Measurements from ENCODE around the gene TEDC2. TPM values are rescaled to one million over a fixed set of nuclear protein-coding genes. Genes with fewer than 3 reads are reported as not detected.

TEDC2 gene
- total and polyA plus RNA-seq, 7 experiments from 2014 or later, result 0.32 to 16.7 (median 0.62) TPM; not detected in 1

DNA sequence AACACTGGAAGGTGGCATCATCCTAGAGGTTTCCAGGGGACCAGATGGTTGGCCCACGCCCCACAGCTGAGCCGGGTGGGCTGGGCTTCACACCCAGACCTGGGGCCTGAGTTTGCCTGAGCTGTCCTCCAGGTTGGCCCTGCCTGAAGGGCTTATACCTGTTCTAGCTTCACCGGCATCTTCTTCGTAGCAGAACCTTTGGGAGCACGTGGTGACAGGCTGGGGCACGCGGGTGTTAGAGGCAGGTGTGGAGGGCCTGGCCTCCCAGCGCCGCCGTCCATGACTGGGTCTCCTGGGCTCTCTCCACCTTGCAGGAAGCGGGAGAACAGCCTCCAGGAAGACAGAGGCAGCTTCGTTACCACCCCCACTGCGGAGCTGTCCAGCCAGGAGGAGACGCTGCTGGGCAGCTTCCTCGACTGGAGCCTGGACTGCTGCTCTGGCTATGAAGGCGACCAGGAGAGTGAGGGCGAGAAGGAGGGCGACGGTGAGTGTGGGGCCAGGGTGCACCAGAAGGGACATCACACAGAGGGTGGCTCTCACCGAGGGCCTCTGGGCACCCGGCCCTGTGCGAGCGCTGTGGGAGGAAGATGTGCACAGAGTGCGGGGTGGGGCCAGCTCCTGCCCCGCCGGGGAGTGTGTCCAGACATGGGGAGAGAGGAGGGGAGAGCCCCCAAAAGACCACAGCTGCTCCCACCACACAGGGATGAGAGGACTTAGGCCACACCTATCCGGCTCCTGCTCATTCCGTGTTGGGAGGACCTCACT is 4.6 kb upstream of the TEDC2 start:
- Histone ChIP-seq H3K4me1 (ENCODE audit: control insufficient read depth in 2 of 2, insufficient read depth in 2 of 2, low read length in 2 of 2) (peaks cover under 1 to 8% of the 10 kb centered on the region in 2 donors), H3K9me3 (ENCODE audit: control insufficient read depth in 2 of 3, low read length in 3 of 3) (no peaks in the 10 kb centered on the region), H3K27ac (ENCODE audit: low read depth, low read length) (no peak overlapping the region), H3K27me3 (ENCODE audit: control insufficient read depth in 2 of 2, insufficient read depth in 2 of 2, low read length in 2 of 2) (no peaks in the 10 kb centered on the region), H3K36me3 (ENCODE audit: control insufficient read depth in 2 of 3, insufficient read depth in 3 of 3, low read length in 3 of 3) (peaks cover 0 to 8% (median 0%) of the 10 kb centered on the region in 3 experiments), H3K4me3 (ENCODE audit: low read length) (no peak overlapping the region)
- no peak overlapping the region for H3K27ac Mint-ChIP-seq
- no peak for DNase-seq
- no peaks in the 10 kb centered on the region for H3K27me3 Mint-ChIP-seq
- no peak overlapping the region for H3K4me3 Mint-ChIP-seq
- H3K4me1 Mint-ChIP-seq, result peaks cover 4 to 11% (median 5%) of the 10 kb centered on the region in 7 donors
- ChIA-PET POLR2A (no interaction called here), CTCF (no interaction called here)
- H3K9me3 Mint-ChIP-seq, result no peaks in the 10 kb centered on the region
- intact Hi-C loops (cut with micrococcal nuclease), result no loop called here
- peaks cover 0 to 18% (median 5%) of the 10 kb centered on the region in 5 donors for H3K36me3 Mint-ChIP-seq
- no peak for ATAC-seq

DNA sequence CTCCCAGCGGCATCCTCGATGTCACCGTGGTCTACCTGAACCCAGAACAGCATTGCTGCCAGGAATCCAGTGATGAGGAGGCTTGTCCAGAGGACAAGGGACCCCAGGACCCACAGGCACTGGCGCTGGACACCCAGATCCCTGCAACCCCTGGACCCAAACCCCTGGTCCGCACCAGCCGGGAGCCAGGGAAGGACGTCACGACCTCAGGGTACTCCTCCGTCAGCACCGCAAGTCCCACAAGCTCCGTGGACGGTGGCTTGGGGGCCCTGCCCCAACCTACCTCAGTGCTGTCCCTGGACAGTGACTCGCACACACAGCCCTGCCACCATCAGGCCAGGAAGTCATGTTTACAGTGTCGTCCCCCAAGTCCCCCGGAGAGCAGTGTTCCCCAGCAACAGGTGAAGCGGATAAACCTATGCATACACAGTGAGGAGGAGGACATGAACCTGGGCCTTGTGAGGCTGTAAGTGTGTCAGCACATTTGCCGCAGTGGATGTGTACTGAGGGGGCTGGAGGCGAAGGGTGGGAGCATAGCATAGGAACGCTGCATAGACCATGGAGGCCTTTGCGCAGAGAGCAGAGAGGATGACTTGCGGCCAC is 3.3 kb upstream of the TEDC2 start:
- Histone ChIP-seq H3K36me3 (ENCODE audit: control insufficient read depth in 2 of 3, insufficient read depth in 3 of 3, low read length in 3 of 3) (peaks cover 0 to 8% (median 0%) of the 10 kb centered on the region in 3 experiments), H3K9me3 (ENCODE audit: control insufficient read depth in 2 of 3, low read length in 3 of 3) (no peaks in the 10 kb centered on the region), H3K27ac (ENCODE audit: low read depth, low read length) (no peak overlapping the region), H3K4me1 (ENCODE audit: control insufficient read depth in 2 of 2, insufficient read depth in 2 of 2, low read length in 2 of 2) (peaks cover 5 to 8% of the 10 kb centered on the region in 2 donors), H3K27me3 (ENCODE audit: control insufficient read depth in 2 of 2, insufficient read depth in 2 of 2, low read length in 2 of 2) (no peaks in the 10 kb centered on the region), H3K4me3 (ENCODE audit: low read length) (no peak overlapping the region)
- peak overlapping the region in 1 of 9 donors; percentile 14 for H3K27ac Mint-ChIP-seq
- peak overlapping the region in 2 of 10 donors; percentile 21 to 35 for H3K4me3 Mint-ChIP-seq
- ATAC-seq, result no peak
- DNase-seq, result no peak
- POLR2A ChIA-PET, result no interaction called here
- H3K36me3 Mint-ChIP-seq, result peaks cover 0 to 18% (median 5%) of the 10 kb centered on the region in 5 donors
- no peaks in the 10 kb centered on the region for H3K9me3 Mint-ChIP-seq
- intact Hi-C loops (cut with micrococcal nuclease), result no loop called here
- peaks cover 4 to 14% (median 5%) of the 10 kb centered on the region in 7 donors for H3K4me1 Mint-ChIP-seq
- CTCF ChIA-PET, result interaction anchor here (0.6 kb wide), 1 partner anchor 335 kb away, joined by 3 read pairs; no protein-coding TSS in a partner anchor
- H3K27me3 Mint-ChIP-seq, result no peaks in the 10 kb centered on the region

DNA sequence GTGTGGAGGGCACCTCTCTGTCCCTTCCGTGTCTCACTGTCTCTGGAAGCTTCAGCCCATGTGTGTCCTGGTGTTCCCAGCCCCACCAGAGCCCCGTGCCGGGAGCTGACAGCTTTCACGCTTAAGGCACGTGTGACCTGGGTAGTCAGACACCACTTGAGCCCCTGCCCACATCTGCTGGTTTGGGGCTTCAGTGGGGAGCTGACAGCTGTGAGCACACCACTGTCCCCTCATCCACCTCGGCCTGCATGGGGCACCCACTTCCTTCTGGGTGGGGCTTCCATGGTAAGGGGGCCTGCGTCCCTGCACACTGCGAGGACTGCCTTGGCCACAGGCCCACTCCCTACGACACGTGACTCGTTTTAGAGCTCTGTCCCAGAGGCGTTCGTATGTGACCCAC is 2.6 kb upstream of the TEDC2 start:
- POLR2A ChIA-PET, result no interaction called here
- CTCF ChIA-PET, result no interaction called here
- no peaks in the 10 kb centered on the region for H3K9me3 Mint-ChIP-seq

DNA sequence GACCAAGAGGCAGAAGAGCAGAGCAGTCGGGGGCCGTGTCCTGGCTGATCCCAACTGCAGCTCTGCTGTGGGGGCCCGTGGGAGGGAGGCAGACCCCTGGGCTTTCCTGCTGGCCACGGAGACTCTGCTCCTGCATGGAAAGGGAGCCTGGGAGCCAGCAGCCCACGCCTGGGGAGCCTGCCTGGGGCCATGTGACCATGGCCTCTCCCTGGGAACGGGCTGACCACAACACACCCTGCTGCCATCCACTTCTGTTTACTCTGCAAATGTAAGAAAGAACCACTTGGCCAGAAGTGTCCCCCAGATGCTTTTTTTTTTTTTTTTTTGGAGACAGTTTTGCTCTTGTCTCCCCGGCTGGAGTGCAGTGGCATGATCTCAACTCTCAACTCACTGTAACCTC is 2.0 kb upstream of the TEDC2 start:
- intact Hi-C loops (cut with micrococcal nuclease), result no loop called here
- Histone ChIP-seq H3K9me3 (ENCODE audit: control insufficient read depth in 2 of 3, low read length in 3 of 3) (no peaks in the 10 kb centered on the region), H3K27ac (ENCODE audit: low read depth, low read length) (no peak overlapping the region), H3K36me3 (ENCODE audit: control insufficient read depth in 2 of 3, insufficient read depth in 3 of 3, low read length in 3 of 3) (peaks cover 0 to 8% (median 0%) of the 10 kb centered on the region in 3 experiments), H3K4me3 (ENCODE audit: low read length) (no peak overlapping the region), H3K4me1 (ENCODE audit: control insufficient read depth in 2 of 2, insufficient read depth in 2 of 2, low read length in 2 of 2) (peaks cover 5 to 8% of the 10 kb centered on the region in 2 donors), H3K27me3 (ENCODE audit: control insufficient read depth in 2 of 2, insufficient read depth in 2 of 2, low read length in 2 of 2) (no peaks in the 10 kb centered on the region)
- Mint-ChIP-seq H3K4me3 (peak overlapping the region in 1 of 10 donors; percentile 42), H3K27me3 (no peaks in the 10 kb centered on the region), H3K36me3 (peaks cover 0 to 9% (median 5%) of the 10 kb centered on the region in 5 donors), H3K27ac (no peak overlapping the region), H3K4me1 (peaks cover 4 to 14% (median 5%) of the 10 kb centered on the region in 7 donors), H3K9me3 (no peaks in the 10 kb centered on the region)
- ChIA-PET POLR2A (no interaction called here), CTCF (no interaction called here)
- no peak for DNase-seq
- no peak for ATAC-seq

More for the DNA sequence above, 2.6 kb upstream of the TEDC2 start:
- ATAC-seq, result no peak
- H3K27ac ChIP-seq (ENCODE audit: low read depth, low read length), result no peak overlapping the region
- Mint-ChIP-seq H3K4me3 (peak overlapping the region in 2 of 10 donors; percentile 33 to 42), H3K4me1 (peaks cover 4 to 14% (median 5%) of the 10 kb centered on the region in 7 donors), H3K27me3 (no peaks in the 10 kb centered on the region), H3K36me3 (peaks cover 0 to 16% (median 5%) of the 10 kb centered on the region in 5 donors), H3K27ac (peak overlapping the region in 1 of 9 donors; percentile 18)
- no peak for DNase-seq
- H3K9me3 ChIP-seq (ENCODE audit: control insufficient read depth in 2 of 3, low read length in 3 of 3), result no peaks in the 10 kb centered on the region
- no peaks in the 10 kb centered on the region for H3K27me3 ChIP-seq (ENCODE audit: control insufficient read depth in 2 of 2, insufficient read depth in 2 of 2, low read length in 2 of 2)
- H3K4me1 ChIP-seq (ENCODE audit: control insufficient read depth in 2 of 2, insufficient read depth in 2 of 2, low read length in 2 of 2), result peaks cover 5 to 8% of the 10 kb centered on the region in 2 donors
- intact Hi-C loops (cut with micrococcal nuclease), result no loop called here
- no peak overlapping the region for H3K4me3 ChIP-seq (ENCODE audit: low read length)
- H3K36me3 ChIP-seq (ENCODE audit: control insufficient read depth in 2 of 3, insufficient read depth in 3 of 3, low read length in 3 of 3), result peaks cover 0 to 8% (median 0%) of the 10 kb centered on the region in 3 experiments

DNA sequence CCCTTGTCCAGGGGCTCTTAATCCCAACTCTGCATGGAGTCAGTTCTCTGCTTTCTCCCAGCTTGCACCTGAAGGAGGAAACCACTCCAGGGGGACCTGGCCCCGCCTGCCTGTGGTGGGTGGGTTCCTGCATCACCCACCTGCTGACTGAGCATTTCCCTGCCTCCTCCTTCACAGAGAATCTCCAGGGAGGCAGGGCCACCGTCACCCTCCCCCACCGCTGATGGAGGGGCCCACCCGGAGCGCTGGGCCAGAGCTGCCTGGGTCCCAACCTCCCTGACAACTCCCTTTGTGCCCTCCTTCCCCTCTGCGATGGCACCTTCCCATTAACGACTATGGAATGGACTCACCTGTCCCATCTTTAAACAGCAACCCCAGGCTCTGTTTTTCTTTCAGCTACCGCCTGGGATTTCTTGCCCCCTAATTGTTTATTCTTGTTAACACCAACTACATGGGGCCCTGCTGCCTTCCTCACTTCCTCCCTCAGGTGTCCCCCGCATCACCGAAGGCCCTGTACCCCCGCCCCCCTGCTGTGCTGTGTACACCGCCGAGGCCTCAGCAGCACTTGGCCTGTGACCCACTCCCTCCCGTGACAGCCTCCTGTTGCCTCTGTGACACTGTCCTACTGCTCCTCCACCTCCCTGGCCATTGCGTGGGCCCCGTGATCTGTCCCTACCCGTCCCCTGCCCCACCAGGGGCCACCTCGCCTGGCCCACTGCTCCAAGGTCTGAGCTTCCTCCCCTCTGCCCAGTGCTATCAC is 842 bp upstream of the TEDC2 start:
- Mint-ChIP-seq H3K27me3 (no peaks in the 10 kb centered on the region), H3K4me1 (peaks cover 4 to 14% (median 5%) of the 10 kb centered on the region in 7 donors), H3K4me3 (peak overlapping the region; percentile 75 to 95 (median 88)), H3K27ac (peak overlapping the region in 7 of 9 donors; percentile 3 to 94 (median 69)), H3K36me3 (peaks cover 0 to 6% (median 0%) of the 10 kb centered on the region in 5 donors), H3K9me3 (no peaks in the 10 kb centered on the region)
- intact Hi-C loops (cut with micrococcal nuclease), result loop anchor here in 1 of 2 donors (1.0 kb wide), 1 partner anchor 28 kb away; no protein-coding TSS in a partner anchor
- H3K27me3 ChIP-seq (ENCODE audit: control insufficient read depth in 2 of 2, insufficient read depth in 2 of 2, low read length in 2 of 2), result no peaks in the 10 kb centered on the region
- peak overlapping the region; percentile 63 for H3K4me3 ChIP-seq (ENCODE audit: low read length)
- peaks cover 0 to 8% (median 0%) of the 10 kb centered on the region in 3 experiments for H3K36me3 ChIP-seq (ENCODE audit: control insufficient read depth in 2 of 3, insufficient read depth in 3 of 3, low read length in 3 of 3)
- H3K27ac ChIP-seq (ENCODE audit: low read depth, low read length), result peak overlapping the region; percentile 57
- ATAC-seq (no peak), DNase-seq (no peak)
- peaks cover 5 to 8% of the 10 kb centered on the region in 2 donors for H3K4me1 ChIP-seq (ENCODE audit: control insufficient read depth in 2 of 2, insufficient read depth in 2 of 2, low read length in 2 of 2)
- POLR2A ChIA-PET, result interaction anchor here (0.5 to 1.5 kb wide), 6 partner anchors 18 to 749 kb away, joined by 3 to 7 read pairs (median 4); partner anchors contain the start of genes AMDHD2, ATP6V0C and TRAF7
- H3K9me3 ChIP-seq (ENCODE audit: control insufficient read depth in 2 of 3, low read length in 3 of 3), result no peaks in the 10 kb centered on the region
- CTCF ChIA-PET, result no interaction called here

DNA sequence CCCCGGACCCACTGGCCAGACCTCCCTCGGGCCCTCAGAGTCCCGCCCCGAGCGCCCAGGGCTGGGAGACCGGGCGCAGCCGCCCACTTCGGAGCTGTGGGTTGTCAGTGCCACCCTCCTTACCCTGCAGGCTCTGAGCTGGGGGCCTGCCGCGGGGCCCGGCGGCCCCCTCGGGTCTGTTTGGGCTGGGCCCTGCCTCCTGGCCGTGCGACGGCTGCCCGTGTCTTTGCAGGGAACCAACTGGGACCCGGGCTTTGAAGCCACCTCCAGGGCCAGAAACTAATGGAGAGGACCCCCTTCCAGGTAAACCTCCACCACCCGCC is 443 bp downstream of the TEDC2 start:
- peaks cover 4 to 14% (median 5%) of the 10 kb centered on the region in 7 donors for H3K4me1 Mint-ChIP-seq
- intact Hi-C loops (cut with micrococcal nuclease), result loop anchor here (1.0 kb wide), 4 partner anchors 14 to 120 kb away; partner anchors contain the start of genes CCNF (in 2 of the 2), ABCA3 (in 1 of the 2) and TBC1D24 (in 1 of the 2)
- no peak for DNase-seq
- no peak overlapping the region for H3K27ac Mint-ChIP-seq
- Histone ChIP-seq H3K36me3 (ENCODE audit: control insufficient read depth in 2 of 3, insufficient read depth in 3 of 3, low read length in 3 of 3) (peaks cover 0 to 8% (median 0%) of the 10 kb centered on the region in 3 experiments), H3K4me3 (ENCODE audit: low read length) (peak overlapping the region; percentile 63), H3K4me1 (ENCODE audit: control insufficient read depth in 2 of 2, insufficient read depth in 2 of 2, low read length in 2 of 2) (peaks cover 5 to 8% of the 10 kb centered on the region in 2 donors), H3K27me3 (ENCODE audit: control insufficient read depth in 2 of 2, insufficient read depth in 2 of 2, low read length in 2 of 2) (no peaks in the 10 kb centered on the region), H3K9me3 (ENCODE audit: control insufficient read depth in 2 of 3, low read length in 3 of 3) (no peaks in the 10 kb centered on the region), H3K27ac (ENCODE audit: low read depth, low read length) (peak overlapping the region; percentile 29)
- no peaks in the 10 kb centered on the region for H3K27me3 Mint-ChIP-seq
- no peak for ATAC-seq
- H3K9me3 Mint-ChIP-seq, result no peaks in the 10 kb centered on the region
- peaks cover 0 to 5% (median 0%) of the 10 kb centered on the region in 5 donors for H3K36me3 Mint-ChIP-seq
- ChIA-PET POLR2A (interaction anchor here (0.7 to 1.5 kb wide), 5 partner anchors 16 to 305 kb away, joined by 3 to 7 read pairs (median 4); partner anchors contain the start of genes AMDHD2, ATP6V0C, PGP and TRAF7), CTCF (no interaction called here)
- H3K4me3 Mint-ChIP-seq, result peak overlapping the region in 4 of 10 donors; percentile 42 to 95 (median 67)

All from naive thymus-derived CD4-positive, alpha-beta T cell (primary cell).